D721Med (cell line): Measurements from ENCODE around the gene CRHR1.
"Not testable (repeated sequence)": the region's sequence is repeated elsewhere in the genome, so short reads cannot be mapped to it uniquely, and the experiment has no call there.

ENCODE experiments used
- DNase-seq: peaks from one replicate; pipeline ENCODE4 v3.0.0; 2011; ENCODE audit warnings: low spot score; ENCODE audit not compliant: insufficient read length
- FAIRE-seq: peaks from 2 replicates; lab custom pipeline; 2011; peaks lifted over from hg19 to GRCh38; lab: Jason Lieb, UNC
- CTCF ChIP-seq: IDR thresholded peaks from 2 replicates; pipeline ENCODE4 v1.5.1; 2012; ENCODE audit warnings: mild to moderate bottlenecking, control low read depth; ENCODE audit not compliant: insufficient read depth; ENCODE audit errors: missing control alignments

The CRHR1 gene

GRCh38 chr17:45851464-45851863, 67.3 kb downstream of the CRHR1 start:
- TF ChIP-seq CTCF: no peak
- no peak for FAIRE-seq
- no peak for DNase-seq

GRCh38 chr17:45851873-45852272, 67.8 kb downstream of the CRHR1 start:
- no peak for TF ChIP-seq CTCF
- FAIRE-seq: no peak
- DNase-seq: no peak

- DNase-seq: no peak
- peak; percentile 100 for TF ChIP-seq CTCF
- no peak for FAIRE-seq
Observed at GRCh38 chr17:45852535-45853297, 68.6 kb downstream of the CRHR1 start.

- FAIRE-seq (no peak), DNase-seq (no peak)
- TF ChIP-seq CTCF: no peak
Observed at GRCh38 chr17:45854209-45854608, 70.1 kb downstream of the CRHR1 start.

GRCh38 chr17:45855691-45856336, 71.7 kb downstream of the CRHR1 start:
- FAIRE-seq (no peak), DNase-seq (no peak)
- TF ChIP-seq CTCF: no peak

GRCh38 chr17:45857977-45858708, 74.0 kb downstream of the CRHR1 start:
- FAIRE-seq: no peak
- DNase-seq: no peak
- no peak for TF ChIP-seq CTCF

- no peak for FAIRE-seq
- no peak for TF ChIP-seq CTCF
- no peak for DNase-seq
Observed at GRCh38 chr17:45861165-45861564, 77.0 kb downstream of the CRHR1 start.

GRCh38 chr17:45862127-45862526, 78.0 kb downstream of the CRHR1 start:
- FAIRE-seq, DNase-seq: not testable (repeated sequence)
